Suprapubic skin (tissue), 4 donors: ENCODE results near the gene WDR76.

Source experiments
- POLR2A ChIP-seq, 2 donors: fragments of 450-650 bp; IDR thresholded peaks; one replicate each; pipeline ENCODE4 v1.6.1; 2017; ENCODE audit warnings: antibody characterized with exemption in 2 of 2, mild to moderate bottlenecking in 2 of 2, moderate library complexity in 2 of 2
- POLR2AphosphoS5 ChIP-seq, 3 donors: sonication (generic); formaldehyde crosslinking; IDR thresholded peaks; one replicate each; pipeline ENCODE4 v1.6.1; 2017; ENCODE audit warnings: antibody characterized with exemption in 3 of 3

DNA sequence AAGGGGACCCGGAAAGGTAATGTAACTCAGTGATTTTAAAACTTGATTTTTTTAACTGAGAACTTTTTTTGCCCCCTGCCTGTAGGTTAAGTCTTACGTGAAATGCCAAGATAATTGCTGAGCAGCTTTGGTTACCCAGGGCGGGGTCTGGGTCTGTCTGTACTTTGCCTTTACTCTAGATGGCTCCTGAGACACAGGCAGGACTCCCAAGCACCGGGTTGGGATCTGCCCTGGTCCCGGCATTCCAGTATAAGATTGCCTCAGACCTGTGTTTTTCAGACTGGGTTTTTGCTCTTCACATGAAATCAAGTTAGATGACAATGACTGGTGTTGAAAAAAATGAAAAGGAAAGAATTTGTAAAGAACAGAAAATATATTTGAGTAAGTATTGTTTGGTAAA, 40.3 kb downstream of the WDR76 start:
- TF ChIP-seq POLR2A (IDR thresholded peaks at IDR 0.05) (no peak), POLR2AphosphoS5 (IDR thresholded peaks at IDR 0.05) (no peak)
